Measurements from ENCODE around the gene CGB7. TPM values are rescaled to one million over a fixed set of nuclear protein-coding genes. Genes with fewer than 3 reads are reported as not detected.
"Not testable (repeated sequence)": the region's sequence is repeated elsewhere in the genome, so short reads cannot be mapped to it uniquely, and the experiment has no call there.

CGB7 gene
- total RNA-seq, 1 donor from 2014 or later = not detected

- H3K36me3 Mint-ChIP-seq (ENCODE audit: low read depth, unreplicated experiment); H3K9me3 Mint-ChIP-seq (ENCODE audit: unreplicated experiment); DNase-seq (ENCODE audit: low spot score); H3K4me1 Mint-ChIP-seq (ENCODE audit: unreplicated experiment); H3K27ac Mint-ChIP-seq (ENCODE audit: unreplicated experiment); H3K4me3 Mint-ChIP-seq (ENCODE audit: unreplicated experiment): not testable (repeated sequence)
- H3K27me3 Mint-ChIP-seq (ENCODE audit: unreplicated experiment) = peaks cover 13% of the 10 kb centered on the region
Measured at GRCh38 chr19:49038111-49038510, 19.4 kb downstream of the CGB7 start.

GRCh38 chr19:49036815-49037214 is 20.7 kb downstream of the CGB7 start, which contains the start of gene CGB1:
Gene CGB1 (minus strand): TSS chr19:49036895. CDS start chr19:49036711, 184 bp downstream.
- DNase-seq (ENCODE audit: low spot score); H3K9me3 Mint-ChIP-seq (ENCODE audit: unreplicated experiment); H3K27me3 Mint-ChIP-seq (ENCODE audit: unreplicated experiment); H3K36me3 Mint-ChIP-seq (ENCODE audit: low read depth, unreplicated experiment); H3K4me3 Mint-ChIP-seq (ENCODE audit: unreplicated experiment); H3K27ac Mint-ChIP-seq (ENCODE audit: unreplicated experiment); H3K4me1 Mint-ChIP-seq (ENCODE audit: unreplicated experiment): not testable (repeated sequence)
- TF ChIP-seq CTCF (IDR thresholded peaks at IDR 0.05; ENCODE audit: unreplicated experiment) = peak; percentile 72

GRCh38 chr19:49031642-49032301 is 25.8 kb downstream of the CGB7 start, which contains the start of gene CGB2:
Gene CGB2 (plus strand): TSS chr19:49031890. CDS start chr19:49032096, 206 bp downstream.
- not testable (repeated sequence) for H3K27me3 Mint-ChIP-seq (ENCODE audit: unreplicated experiment); DNase-seq (ENCODE audit: low spot score); H3K36me3 Mint-ChIP-seq (ENCODE audit: low read depth, unreplicated experiment); H3K4me3 Mint-ChIP-seq (ENCODE audit: unreplicated experiment); H3K4me1 Mint-ChIP-seq (ENCODE audit: unreplicated experiment); H3K27ac Mint-ChIP-seq (ENCODE audit: unreplicated experiment); H3K9me3 Mint-ChIP-seq (ENCODE audit: unreplicated experiment)
- peak; percentile 72 for TF ChIP-seq CTCF (IDR thresholded peaks at IDR 0.05; ENCODE audit: unreplicated experiment)

GRCh38 chr19:49030323-49030722 is 27.2 kb downstream of the CGB7 start:
- H3K9me3 Mint-ChIP-seq (ENCODE audit: unreplicated experiment); H3K4me3 Mint-ChIP-seq (ENCODE audit: unreplicated experiment); H3K27ac Mint-ChIP-seq (ENCODE audit: unreplicated experiment); H3K4me1 Mint-ChIP-seq (ENCODE audit: unreplicated experiment); DNase-seq (ENCODE audit: low spot score); H3K36me3 Mint-ChIP-seq (ENCODE audit: low read depth, unreplicated experiment); H3K27me3 Mint-ChIP-seq (ENCODE audit: unreplicated experiment): not testable (repeated sequence)

- not testable (repeated sequence) for H3K4me3 Mint-ChIP-seq (ENCODE audit: unreplicated experiment)
Measured at GRCh38 chr19:49029749-49030148, 27.8 kb downstream of the CGB7 start.

GRCh38 chr19:49028686-49029085 is 28.9 kb downstream of the CGB7 start:
- DNase-seq (ENCODE audit: low spot score); H3K4me1 Mint-ChIP-seq (ENCODE audit: unreplicated experiment); H3K27me3 Mint-ChIP-seq (ENCODE audit: unreplicated experiment); H3K4me3 Mint-ChIP-seq (ENCODE audit: unreplicated experiment); H3K36me3 Mint-ChIP-seq (ENCODE audit: low read depth, unreplicated experiment); H3K27ac Mint-ChIP-seq (ENCODE audit: unreplicated experiment); H3K9me3 Mint-ChIP-seq (ENCODE audit: unreplicated experiment): not testable (repeated sequence)

More at GRCh38 chr19:49029749-49030148, 27.8 kb downstream of the CGB7 start:
- not testable (repeated sequence) for H3K36me3 Mint-ChIP-seq (ENCODE audit: low read depth, unreplicated experiment); H3K27me3 Mint-ChIP-seq (ENCODE audit: unreplicated experiment); H3K4me1 Mint-ChIP-seq (ENCODE audit: unreplicated experiment); H3K27ac Mint-ChIP-seq (ENCODE audit: unreplicated experiment); DNase-seq (ENCODE audit: low spot score); H3K9me3 Mint-ChIP-seq (ENCODE audit: unreplicated experiment)

- not testable (repeated sequence) for DNase-seq (ENCODE audit: low spot score); H3K27me3 Mint-ChIP-seq (ENCODE audit: unreplicated experiment); H3K4me1 Mint-ChIP-seq (ENCODE audit: unreplicated experiment); H3K9me3 Mint-ChIP-seq (ENCODE audit: unreplicated experiment); H3K4me3 Mint-ChIP-seq (ENCODE audit: unreplicated experiment); H3K27ac Mint-ChIP-seq (ENCODE audit: unreplicated experiment); H3K36me3 Mint-ChIP-seq (ENCODE audit: low read depth, unreplicated experiment)
Measured at GRCh38 chr19:49025599-49025998, 31.9 kb downstream of the CGB7 start.

- not testable (repeated sequence) for H3K4me3 Mint-ChIP-seq (ENCODE audit: unreplicated experiment); H3K27ac Mint-ChIP-seq (ENCODE audit: unreplicated experiment); H3K27me3 Mint-ChIP-seq (ENCODE audit: unreplicated experiment); H3K4me1 Mint-ChIP-seq (ENCODE audit: unreplicated experiment); H3K9me3 Mint-ChIP-seq (ENCODE audit: unreplicated experiment); H3K36me3 Mint-ChIP-seq (ENCODE audit: low read depth, unreplicated experiment); DNase-seq (ENCODE audit: low spot score)
Measured at GRCh38 chr19:49025088-49025487, 32.5 kb downstream of the CGB7 start.

- not testable (repeated sequence) for H3K9me3 Mint-ChIP-seq (ENCODE audit: unreplicated experiment); H3K36me3 Mint-ChIP-seq (ENCODE audit: low read depth, unreplicated experiment); H3K27me3 Mint-ChIP-seq (ENCODE audit: unreplicated experiment); H3K27ac Mint-ChIP-seq (ENCODE audit: unreplicated experiment); DNase-seq (ENCODE audit: low spot score); H3K4me1 Mint-ChIP-seq (ENCODE audit: unreplicated experiment); H3K4me3 Mint-ChIP-seq (ENCODE audit: unreplicated experiment)
Measured at GRCh38 chr19:49024233-49024632, 33.3 kb downstream of the CGB7 start, which contains the start of gene CGB3. Gene CGB3 (minus strand): TSS chr19:49024333. CDS start chr19:49023971, 362 bp downstream.

Data from endothelial cell (in vitro differentiated cells).